Measurements from ENCODE around the gene KIF24. TPM values are rescaled to one million over a fixed set of nuclear protein-coding genes. Genes with fewer than 3 reads are reported as not detected.
"Not testable (repeated sequence)": the region's sequence is repeated elsewhere in the genome, so short reads cannot be mapped to it uniquely, and the experiment has no call there.

KIF24 gene
- total RNA-seq, 1 experiment from 2014 or later = 8.4 TPM

DNA sequence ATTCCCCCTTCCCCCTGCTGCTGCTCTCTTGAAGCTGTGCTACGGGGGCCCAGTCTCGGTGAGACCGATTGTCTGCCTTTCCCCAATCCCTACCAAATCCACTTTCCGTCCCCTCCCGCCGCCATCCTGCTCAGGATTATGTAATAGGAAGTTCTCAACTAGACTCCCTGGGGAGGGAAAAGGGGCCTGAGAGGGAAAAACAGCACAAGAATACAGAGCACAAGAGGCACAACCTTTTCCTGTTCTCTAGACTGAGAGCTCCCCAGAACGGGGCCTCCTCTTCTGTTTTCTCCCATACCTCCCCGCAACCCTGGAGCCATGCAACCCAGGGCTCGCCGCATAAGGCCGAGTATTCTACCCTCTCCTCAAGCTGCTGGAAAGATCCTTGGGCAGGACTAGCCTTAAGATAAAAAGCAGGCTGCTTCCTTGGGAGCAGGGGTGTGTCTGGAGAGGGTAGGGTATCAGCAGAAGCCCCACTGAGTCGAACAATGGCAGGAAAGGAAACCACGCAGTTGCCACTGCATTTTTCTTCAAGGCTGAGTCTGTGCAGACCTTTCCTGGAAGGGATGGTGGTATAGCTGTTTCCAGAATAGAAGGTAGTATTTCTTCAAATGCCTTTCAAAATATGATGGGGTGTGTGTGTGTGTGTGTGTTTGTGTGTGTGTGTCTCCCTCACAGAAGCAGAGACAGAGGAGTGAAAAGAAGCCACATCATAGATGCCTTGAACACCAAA is 34.7 kb upstream of the KIF24 start:
- DNase-seq (ENCODE audit: low spot score) = no peak

DNA sequence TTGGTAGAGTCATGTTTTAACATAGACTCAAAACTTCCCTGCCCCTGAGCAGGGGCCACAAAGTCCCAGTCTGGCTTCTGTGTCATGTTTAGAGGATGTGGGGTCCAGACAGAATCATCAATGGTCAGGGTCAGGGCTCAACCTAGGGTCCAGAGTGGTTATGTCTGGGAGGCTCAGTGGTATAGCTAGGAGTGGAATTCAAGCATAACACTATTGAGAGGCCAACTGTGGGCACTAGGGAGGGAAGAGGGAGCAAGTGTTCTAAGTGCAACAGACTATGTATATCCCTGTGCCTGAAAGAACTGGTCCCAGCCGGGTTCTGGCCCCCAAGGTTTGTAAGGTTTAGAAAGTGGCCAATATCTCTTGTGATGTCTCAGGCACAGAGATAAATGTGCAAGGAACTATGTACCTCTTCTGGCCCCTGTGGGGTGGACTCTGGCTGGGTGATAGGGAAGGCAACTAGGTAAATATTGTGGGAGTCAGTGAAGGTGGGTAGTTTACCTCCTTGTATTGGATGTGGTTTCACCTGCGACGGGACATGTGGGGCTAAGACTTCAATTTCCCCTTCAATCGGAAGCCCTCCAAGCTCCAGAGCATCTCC is 33.6 kb upstream of the KIF24 start:
- no peak for DNase-seq (ENCODE audit: low spot score)

DNA sequence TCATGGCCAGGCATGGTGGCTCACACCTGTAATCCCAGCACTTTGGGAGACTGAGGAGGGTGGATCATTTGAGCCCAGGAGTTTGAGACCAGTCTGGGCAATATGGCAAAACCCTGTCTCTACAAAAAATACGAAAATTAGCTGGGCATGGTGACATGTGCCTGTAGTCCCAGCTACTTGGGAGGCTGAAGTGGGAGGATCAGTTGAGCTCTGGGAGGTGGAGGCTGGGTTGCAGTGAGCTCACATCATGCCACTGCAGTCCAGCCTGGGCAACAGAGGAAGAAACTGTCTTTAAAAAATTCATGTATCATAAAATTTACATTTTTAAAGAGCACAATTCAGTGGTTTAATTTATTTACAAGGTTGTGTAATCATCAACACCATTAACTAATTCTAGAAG is 23.9 kb upstream of the KIF24 start:
- not testable (repeated sequence) for DNase-seq (ENCODE audit: low spot score)

DNA sequence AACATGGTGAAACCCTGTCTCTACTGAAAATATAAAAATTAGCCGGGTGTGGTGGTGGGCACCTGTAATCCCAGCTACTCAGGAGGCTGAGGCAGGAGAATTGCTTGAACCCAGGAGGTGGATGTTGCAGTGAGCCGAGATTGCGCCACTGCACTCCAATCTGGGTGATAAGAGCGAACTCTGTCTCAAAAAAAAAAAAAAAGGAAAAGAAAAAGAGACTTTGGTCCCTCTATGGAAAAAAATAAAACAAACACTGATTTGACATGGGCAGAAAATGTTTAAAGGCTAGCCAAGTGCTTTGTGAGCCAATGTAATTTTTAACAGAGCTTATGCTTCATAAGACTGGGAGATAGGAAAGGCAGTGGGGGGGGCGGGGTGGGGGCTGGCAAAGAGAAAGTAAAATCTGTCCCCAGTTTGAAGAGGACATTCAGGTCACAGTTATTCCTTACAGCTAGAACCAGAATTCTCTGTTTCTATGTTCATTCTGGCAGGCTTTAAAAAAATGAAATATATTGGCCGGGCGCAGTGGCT is 23.1 kb upstream of the KIF24 start:
- not testable (repeated sequence) for DNase-seq (ENCODE audit: low spot score)

DNA sequence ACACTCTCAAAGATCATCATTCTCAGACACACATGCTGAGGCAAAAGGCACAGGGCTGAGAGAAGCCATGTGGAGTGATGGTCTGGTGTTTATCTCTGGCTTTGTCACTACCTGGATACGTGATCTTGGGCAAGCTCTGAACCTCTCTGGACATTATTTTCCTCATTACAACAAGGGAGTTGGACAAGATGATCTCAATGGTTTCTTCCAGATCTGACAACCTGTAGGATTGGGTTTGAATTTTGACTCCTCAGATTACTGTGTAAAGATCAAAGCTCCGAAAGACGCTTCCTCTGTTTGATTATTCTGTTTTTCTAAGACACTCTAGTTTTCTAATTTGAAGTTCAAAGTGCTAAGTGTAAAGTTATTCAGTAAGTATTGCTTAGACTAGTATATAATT is 20.3 kb upstream of the KIF24 start:
- DNase-seq (ENCODE audit: low spot score) = no peak

DNA sequence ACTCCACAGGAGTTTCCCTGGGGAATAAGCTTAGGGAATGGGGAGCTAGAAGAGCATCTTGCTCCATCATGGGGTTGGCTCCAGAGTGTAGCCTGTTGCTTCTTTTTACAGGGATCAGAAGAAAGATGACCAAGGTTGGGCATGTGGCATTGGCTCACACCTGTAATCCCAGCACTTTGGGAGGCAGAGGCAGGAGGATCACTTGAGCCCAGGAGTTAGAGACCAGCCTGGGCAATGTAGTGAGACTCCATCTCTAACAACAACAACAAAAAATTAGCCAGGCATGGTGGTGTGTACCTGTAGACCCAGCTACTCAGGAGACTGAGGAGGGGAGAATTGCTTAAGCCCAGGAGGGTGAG is 18.7 kb upstream of the KIF24 start:
- DNase-seq (ENCODE audit: low spot score) = no peak

DNA sequence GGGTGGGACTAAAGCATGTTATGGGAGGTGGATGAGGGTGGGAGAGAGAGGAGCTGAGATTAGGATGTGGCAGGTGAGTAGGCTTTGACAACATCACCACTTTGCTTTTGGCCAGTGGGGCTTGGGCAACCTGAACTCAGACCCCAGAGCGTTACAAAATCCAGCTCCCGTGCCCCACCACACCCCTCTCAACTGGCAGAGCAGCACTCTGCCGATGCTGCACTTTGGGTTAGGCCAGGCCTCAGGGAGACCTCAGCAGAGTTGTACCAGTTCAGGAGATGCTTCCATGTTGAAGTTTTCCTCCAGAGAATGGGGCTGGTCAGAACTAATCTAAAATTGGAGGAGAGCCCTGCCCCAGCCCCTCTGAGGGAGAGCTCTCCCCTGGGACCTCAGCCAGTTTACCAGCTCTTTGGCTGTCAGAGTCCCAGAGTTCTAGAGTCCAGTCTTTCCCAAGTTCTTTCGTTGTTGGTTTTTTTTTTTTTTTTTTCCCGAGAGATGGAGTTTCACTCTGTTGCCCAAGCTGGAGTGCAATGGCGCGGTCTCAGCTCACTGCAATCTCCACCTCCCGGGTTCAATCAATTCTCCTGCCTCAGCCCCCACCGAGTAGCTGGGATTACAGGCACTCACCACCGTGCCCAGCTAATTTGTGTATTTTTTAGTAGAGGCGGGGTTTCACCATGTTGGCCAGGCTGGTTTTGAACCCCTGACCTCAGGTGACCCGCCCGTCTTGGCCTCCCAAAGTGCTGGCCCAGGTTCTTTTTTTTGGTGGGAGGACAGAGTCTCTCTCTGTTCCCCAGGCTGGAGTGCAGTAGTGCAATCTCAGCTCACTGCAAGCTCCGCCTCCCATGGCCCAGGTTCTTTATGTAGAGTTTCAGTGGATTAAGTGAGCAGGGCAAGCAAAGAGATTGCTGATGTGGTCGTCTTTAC is 18.1 kb upstream of the KIF24 start:
- DNase-seq (ENCODE audit: low spot score) = no peak

DNA sequence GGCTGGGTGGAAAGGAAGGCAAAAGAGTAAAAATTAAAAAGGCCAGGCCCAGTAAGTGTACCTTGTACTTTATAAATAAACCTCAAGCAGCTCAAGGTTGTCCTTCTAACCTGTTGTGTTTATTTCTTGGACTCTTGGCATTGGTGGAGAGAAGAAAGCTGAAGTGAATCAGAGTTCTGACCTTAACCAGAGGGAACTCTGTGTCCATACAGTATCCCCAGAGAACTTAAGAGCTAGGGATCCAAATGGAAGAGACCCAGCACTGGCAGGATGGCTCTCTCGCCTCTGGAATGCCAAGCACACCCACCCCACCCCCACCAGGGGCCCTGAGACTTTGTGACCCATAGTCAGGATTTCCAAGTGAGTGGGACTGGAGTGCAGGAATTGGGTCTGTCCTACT is 14.5 kb upstream of the KIF24 start:
- no peak for DNase-seq (ENCODE audit: low spot score)

DNA sequence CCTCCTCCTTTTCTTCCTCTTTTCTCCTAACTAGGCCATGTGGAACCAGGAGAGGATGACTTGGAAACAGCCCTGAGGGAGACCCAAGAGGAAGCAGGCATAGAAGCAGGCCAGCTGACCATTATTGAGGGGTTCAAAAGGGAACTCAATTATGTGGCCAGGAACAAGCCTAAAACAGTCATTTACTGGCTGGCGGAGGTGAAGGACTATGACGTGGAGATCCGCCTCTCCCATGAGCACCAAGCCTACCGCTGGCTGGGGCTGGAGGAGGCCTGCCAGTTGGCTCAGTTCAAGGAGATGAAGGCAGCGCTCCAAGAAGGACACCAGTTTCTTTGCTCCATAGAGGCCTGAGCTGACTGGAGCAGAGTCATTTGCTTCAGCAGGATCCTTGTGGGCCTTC is 14.0 kb upstream of the KIF24 start:
- no peak for DNase-seq (ENCODE audit: low spot score)

DNA sequence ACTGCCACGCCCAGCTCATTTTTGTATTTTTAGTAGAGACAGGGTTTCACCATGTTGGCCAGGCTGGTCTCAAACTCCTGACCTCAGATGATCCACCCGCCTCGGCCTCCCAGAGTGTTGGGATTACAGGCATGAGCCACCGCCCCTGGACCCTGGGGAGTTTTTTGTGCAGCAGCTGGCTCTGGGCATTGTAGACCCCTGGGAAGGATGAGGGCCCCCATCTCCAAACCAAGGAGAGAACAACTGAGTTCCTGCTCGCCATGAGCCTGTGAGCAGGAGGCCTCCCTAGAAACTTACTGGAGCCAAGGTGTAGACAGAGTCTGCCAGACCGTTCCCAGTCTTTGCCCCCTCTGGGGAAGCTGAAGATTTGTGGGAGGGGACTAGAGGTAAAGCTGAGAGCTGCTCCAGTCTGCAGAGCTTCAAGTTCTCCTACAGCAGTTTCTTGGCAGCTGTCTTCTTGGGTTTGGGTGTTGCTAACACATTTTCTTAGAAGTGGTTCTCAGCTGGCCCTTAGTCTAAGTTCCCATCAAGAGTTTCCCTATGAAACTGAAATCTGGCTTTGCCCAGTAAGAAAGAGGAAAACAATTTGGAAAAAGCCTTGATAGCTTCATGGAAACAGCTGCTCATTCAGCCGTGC is 12.7 kb upstream of the KIF24 start:
- DNase-seq (ENCODE audit: low spot score) = no peak

DNA sequence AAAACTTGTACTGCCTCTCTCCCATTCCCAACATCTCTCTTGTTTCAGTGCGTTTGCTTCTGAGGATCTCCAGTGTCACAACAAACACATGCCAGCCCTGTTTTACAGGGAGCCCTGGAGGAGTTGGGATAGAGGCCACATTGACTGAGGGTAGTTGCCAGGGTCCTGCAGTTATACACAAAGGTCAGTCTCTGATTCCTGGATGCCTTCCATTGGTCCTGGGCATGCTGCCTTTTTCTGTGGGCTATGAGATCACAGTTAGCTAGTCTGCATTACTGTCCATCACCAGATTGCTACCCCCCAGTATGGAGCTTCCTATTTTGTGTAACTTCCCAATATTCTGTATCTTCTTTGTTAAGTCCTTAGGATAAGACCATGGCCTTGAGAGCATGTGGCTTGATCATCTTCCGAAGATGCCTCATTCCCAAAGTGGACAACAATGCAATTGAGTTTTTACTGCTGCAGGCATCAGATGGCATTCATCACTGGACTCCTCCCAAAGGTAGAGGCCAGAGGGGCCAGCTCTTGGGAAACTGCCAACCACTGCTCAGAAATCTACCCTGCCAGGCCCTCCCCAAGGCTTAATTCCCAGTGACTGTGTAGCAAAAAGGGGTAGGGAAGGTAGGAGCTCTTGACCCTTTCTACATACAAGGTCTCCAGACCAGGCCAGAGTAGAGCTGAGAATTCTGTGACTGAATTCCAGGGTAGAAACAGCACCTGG is 9.8 kb upstream of the KIF24 start:
- no peak for DNase-seq (ENCODE audit: low spot score)

DNA sequence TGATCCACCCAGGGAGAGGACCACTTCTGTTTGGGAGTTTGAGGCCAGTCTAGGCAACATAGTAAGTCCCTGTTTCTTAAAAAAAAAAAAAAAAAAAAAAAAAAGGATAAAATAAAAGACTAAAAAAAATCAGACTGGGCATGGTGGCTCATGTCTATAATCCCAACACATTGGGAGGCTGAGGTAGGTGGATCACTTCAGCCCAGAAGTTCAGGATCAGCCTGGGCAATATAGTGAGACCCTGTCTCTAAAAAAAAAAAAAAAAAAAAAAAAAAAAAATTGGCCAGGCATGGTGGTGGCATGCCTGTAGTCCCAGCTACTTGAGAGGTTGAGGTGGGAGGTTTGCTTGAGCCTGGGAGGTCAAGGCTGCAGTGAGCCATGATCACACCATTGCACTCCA is 9.0 kb upstream of the KIF24 start:
- not testable (repeated sequence) for DNase-seq (ENCODE audit: low spot score)

DNA sequence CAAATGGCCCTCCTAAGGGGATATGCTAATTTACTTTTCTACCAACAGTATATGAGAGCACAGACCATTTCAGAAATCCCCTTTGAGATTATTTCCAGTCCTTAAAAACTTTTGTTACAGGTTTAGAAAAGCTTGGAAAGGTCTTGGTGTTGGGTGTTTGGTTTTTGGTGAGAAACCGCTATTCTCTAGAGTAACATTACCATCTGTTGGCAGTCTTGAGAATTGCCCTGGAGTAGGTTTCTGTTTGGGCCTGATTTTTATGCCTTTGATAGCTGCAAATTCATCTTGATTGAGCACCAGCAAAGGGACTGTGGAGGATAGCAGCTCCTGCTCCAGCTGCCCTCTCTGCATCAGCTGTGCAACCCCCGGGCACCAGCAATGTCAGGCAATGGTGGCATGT is 8.3 kb upstream of the KIF24 start:
- DNase-seq (ENCODE audit: low spot score) = no peak

DNA sequence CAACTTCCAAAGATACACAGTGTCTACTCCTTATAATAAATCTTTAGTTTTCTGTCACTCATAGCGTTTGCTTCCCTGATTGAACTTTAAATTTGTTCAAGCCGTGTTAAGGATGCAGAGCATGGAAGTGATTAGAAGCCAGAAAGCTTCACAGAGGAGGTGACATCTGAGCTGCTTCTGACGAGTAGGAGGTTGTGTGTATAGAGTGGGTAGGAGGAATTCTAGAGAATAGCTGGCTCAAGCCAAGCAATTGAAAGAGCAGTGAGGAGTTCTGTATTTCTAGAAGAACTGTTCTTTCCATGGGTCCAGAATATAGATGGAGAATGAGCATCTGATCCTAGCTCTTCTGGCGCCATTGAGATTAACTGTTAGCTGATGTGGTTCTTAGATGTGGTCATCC is 6.3 kb upstream of the KIF24 start:
- DNase-seq (ENCODE audit: low spot score) = no peak

DNA sequence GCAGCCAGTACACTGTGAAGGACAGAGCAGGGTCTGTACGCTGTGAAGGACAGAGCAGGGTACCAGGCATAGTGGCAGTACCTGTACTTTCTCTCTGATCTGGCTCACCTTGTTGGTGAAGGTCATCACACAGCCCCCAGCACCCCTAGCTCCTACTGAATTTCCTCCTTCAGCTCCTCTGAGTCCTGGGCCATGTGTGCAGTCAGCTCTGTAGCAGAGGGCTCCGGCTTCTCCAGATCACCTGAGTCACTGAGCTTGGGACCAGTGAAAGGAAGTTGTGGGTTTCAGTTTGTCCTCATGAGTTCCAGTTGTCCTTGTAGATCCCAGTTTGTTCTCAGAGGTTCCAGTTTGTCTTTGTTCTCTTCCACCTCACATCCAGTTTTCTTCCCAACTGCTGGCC is 5.8 kb upstream of the KIF24 start:
- DNase-seq (ENCODE audit: low spot score) = no peak

DNA sequence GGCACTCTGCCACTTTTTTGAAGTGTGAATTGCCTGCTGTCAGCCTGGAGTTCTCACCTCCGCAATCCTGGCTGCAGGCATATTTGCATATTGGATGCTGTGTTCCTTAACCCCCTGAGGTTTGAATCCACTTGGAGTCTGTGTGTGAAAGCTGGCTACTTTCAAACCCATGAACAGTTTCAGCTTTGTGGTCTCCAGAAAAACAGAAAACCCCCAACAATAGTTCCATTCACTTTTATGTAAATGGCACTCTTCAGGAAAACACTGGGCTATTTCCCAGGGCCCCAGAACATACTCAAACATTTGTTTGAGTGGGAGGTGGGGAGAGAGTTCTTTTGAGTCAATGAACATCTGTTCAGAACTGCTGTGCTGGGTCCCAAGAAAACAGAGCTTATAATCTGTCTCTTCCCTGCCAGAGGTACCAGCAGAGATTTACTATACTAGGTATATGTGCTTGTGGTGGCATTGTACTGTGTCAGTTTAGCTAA is 5.3 kb upstream of the KIF24 start:
- no peak for DNase-seq (ENCODE audit: low spot score)

DNA sequence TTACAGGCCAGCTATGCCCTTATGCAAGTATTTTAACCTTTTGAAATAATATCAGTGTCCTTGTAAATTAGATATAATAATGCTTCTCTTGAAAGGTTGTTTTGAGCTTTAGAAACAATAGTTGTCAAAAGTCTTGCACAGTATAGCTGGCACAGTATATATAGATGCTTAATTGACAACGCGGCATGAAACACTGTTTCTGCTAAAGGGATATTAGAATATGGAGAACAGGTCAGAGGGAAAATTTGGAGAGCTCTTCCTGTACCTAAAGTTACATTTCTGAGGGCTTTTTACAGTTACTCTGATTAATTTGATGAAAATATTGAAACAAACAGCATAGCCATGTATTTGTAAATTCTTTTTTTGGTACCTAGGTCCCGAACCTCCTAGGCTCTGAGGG is 4.8 kb upstream of the KIF24 start:
- DNase-seq (ENCODE audit: low spot score) = no peak

DNA sequence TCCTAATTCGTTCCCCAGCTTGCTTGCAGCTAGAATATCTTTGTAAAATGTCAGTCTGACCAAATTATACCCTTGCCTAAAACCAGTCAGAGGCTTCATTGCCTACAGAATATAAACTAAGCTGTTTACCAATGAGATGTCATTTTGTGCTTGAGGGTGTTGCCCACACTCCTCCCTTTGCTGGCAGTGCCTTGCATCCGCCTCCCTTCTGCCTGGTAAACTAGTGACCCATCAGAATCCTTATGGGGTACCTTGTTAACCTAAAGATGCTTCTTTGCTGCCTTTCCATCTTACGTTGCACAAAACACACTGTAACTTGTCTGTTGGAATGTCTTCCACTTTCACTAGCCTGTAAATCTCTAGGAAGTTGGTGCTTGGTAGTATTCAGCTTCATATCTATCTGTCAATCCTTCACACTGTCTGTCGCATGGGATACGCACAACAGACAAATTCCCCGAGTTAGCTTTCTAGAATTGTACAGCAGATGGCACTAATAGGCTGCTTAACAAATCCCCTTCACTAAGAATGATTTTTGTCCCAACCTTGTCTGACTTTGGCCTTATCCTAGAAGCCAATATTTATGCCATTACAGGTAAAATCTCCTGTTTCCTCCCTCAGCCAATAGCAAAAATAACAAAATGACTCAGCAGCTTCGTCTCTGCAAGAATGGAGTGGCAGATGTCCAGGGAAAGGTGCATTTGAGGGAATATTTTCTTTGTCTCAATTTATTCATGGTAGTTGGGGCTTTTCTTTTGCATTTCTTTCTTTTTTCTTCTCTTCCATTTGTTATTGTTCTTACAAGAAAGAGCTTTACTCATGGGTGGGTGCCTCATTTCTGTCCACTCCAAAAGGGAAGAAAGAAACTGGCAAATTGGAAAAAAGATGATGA is 3.3 kb upstream of the KIF24 start:
- DNase-seq (ENCODE audit: low spot score) = peak; percentile 69

DNA sequence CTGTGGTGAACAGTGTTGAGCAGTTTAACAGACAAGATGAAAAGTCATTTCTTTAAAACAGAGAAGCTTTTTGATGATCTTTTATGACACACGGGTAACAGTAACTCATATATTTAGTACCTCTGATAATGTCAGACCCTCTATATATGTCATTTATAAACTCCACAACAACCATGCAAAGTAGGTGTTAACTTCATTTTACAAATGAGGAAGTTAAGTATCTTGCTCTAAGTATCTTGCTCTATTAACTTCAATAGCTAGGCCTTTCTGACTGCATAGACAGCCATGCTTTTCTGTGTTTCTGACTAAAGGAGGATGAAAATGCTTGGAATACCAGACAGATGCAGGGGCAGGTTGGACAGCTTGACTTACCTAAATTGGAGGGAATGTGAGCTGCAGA is 2.1 kb upstream of the KIF24 start:
- DNase-seq (ENCODE audit: low spot score) = no peak

DNA sequence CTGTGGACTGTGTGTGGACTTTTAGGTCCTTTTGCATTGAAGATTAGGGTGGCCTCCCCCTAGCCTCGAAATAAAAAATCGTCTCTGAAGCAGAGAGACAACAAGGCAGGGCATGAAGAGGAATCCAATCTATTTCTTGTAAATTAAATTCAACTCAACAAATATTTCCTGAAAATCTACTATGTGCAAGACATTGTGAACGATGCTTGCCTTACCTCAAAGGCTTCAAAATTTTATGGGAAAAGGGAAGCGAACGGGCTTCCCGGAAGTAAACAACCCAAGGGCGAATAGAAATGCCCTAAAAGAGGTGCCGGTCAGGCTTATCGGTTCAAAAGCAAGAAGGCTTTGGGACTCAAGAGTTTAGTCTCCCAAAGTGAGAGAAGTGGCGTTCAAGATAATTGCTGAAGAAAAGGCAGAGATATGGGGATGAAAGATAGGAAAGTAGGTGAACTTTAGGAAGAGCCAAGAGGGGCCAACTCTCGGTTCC is 525 bp downstream of the KIF24 start:
- DNase-seq (ENCODE audit: low spot score) = no peak
